Astrocyte (in vitro differentiated cells and primary cell): ENCODE results near the gene FHIT. TPM values are rescaled to one million over a fixed set of nuclear protein-coding genes. Genes with fewer than 3 reads are reported as not detected.

Experiments
- DNase-seq: peaks from one replicate; pipeline ENCODE4 v3.0.0-alpha.2; 2010; ENCODE audit warnings: low read depth
- FAIRE-seq: peaks from 2 replicates; lab custom pipeline; 2011; peaks lifted over from hg19 to GRCh38; lab: Jason Lieb, UNC
- H2AFZ ChIP-seq: 2 replicates; pipeline ENCODE4 v1.6.0; 2012; ENCODE audit warnings: low read depth, low read length, inconsistent platforms
- H3K27ac ChIP-seq: 2 replicates; pipeline ENCODE4 v1.5.1; 2011; ENCODE audit warnings: low read depth, low read length, inconsistent platforms
- H3K27me3 ChIP-seq: 2 replicates; pipeline ENCODE4 v1.6.0; 2011; ENCODE audit warnings: low read length, inconsistent platforms; ENCODE audit not compliant: insufficient read depth
- H3K36me3 ChIP-seq: 2 replicates; pipeline ENCODE4 v1.5.1; 2011; ENCODE audit warnings: low read length, inconsistent platforms; ENCODE audit not compliant: insufficient read depth
- H3K4me1 ChIP-seq: 2 replicates; pipeline ENCODE4 v1.5.1; 2011; ENCODE audit warnings: low read length, inconsistent platforms; ENCODE audit not compliant: insufficient read depth
- H3K4me2 ChIP-seq: 2 replicates; pipeline ENCODE4 v1.6.0; 2012; ENCODE audit warnings: low read length, inconsistent platforms
- H3K4me3 ChIP-seq: 2 replicates; pipeline ENCODE4 v1.5.1; 2011; ENCODE audit warnings: low read depth, mild to moderate bottlenecking, low read length, inconsistent platforms; ENCODE audit not compliant: insufficient read depth
- H3K79me2 ChIP-seq: 2 replicates; pipeline ENCODE4 v1.6.0; 2012; ENCODE audit warnings: mild to moderate bottlenecking, low read length, inconsistent platforms; ENCODE audit not compliant: insufficient read depth
- H3K9ac ChIP-seq: 2 replicates; pipeline ENCODE4 v1.6.0; 2012; ENCODE audit warnings: mild to moderate bottlenecking, low read length, inconsistent platforms
- H3K9me3 ChIP-seq: 2 replicates; pipeline ENCODE4 v1.5.1; 2012; ENCODE audit warnings: low read depth, mild to moderate bottlenecking, low read length, inconsistent platforms; ENCODE audit not compliant: insufficient read depth
- H4K20me1 ChIP-seq: 2 replicates; pipeline ENCODE4 v1.6.0; 2012; ENCODE audit warnings: low read length, inconsistent platforms; ENCODE audit not compliant: insufficient read depth
- H3K27ac Mint-ChIP-seq: one replicate; pipeline ENCODE4 v1.8.0; 2021; ENCODE audit warnings: mild to moderate bottlenecking, mixed read lengths; ENCODE audit not compliant: unreplicated experiment
- H3K27me3 Mint-ChIP-seq: one replicate; pipeline ENCODE4 v1.8.0; 2021; ENCODE audit warnings: low read depth, mixed read lengths; ENCODE audit not compliant: unreplicated experiment
- H3K36me3 Mint-ChIP-seq: one replicate; pipeline ENCODE4 v1.8.0; 2021; ENCODE audit warnings: low read depth, mixed read lengths; ENCODE audit not compliant: unreplicated experiment
- H3K4me1 Mint-ChIP-seq: one replicate; pipeline ENCODE4 v1.8.0; 2021; ENCODE audit warnings: low read depth, mixed read lengths; ENCODE audit not compliant: unreplicated experiment
- H3K4me3 Mint-ChIP-seq: one replicate; pipeline ENCODE4 v1.8.0; 2021; ENCODE audit warnings: mild to moderate bottlenecking, moderate library complexity, mixed read lengths; ENCODE audit not compliant: unreplicated experiment
- H3K9me3 Mint-ChIP-seq: one replicate; pipeline ENCODE4 v1.8.0; 2021; ENCODE audit warnings: mild to moderate bottlenecking, mixed read lengths; ENCODE audit not compliant: unreplicated experiment
- CTCF ChIP-seq: IDR thresholded peaks from 2 replicates; pipeline ENCODE4 v1.5.1; 2011; ENCODE audit warnings: low read depth, mild to moderate bottlenecking, inconsistent platforms, low read length, moderate library complexity; ENCODE audit not compliant: insufficient read depth
- EZH2 ChIP-seq: IDR thresholded peaks from 2 replicates; pipeline ENCODE4 v1.6.1; 2012; ENCODE audit warnings: mild to moderate bottlenecking, low read length, inconsistent platforms; ENCODE audit not compliant: insufficient read depth
- total RNA-seq: library from RNA; stranded (reverse); gene quantifications from 2 replicates; pipeline ENCODE4 v1.2.1, GENCODE V29; 2021

The FHIT gene
- total RNA-seq, 1 donor from 2014 or later, result 6.7 TPM

- H2AFZ ChIP-seq, result no peak overlapping the region
- no peaks in the 10 kb centered on the region for H3K4me1 ChIP-seq
- TF ChIP-seq CTCF (no peak), EZH2 (no peak)
- no peaks in the 10 kb centered on the region for H3K36me3 Mint-ChIP-seq
- no peaks in the 10 kb centered on the region for H4K20me1 ChIP-seq
- H3K9me3 Mint-ChIP-seq, result peaks cover 3% of the 10 kb centered on the region
- H3K27ac ChIP-seq, result no peak overlapping the region
- DNase-seq, result no peak
- no peaks in the 10 kb centered on the region for H3K9me3 ChIP-seq
- H3K4me3 Mint-ChIP-seq, result no peak overlapping the region
- H3K36me3 ChIP-seq, result no peaks in the 10 kb centered on the region
- no peak overlapping the region for H3K4me2 ChIP-seq
- no peaks in the 10 kb centered on the region for H3K27me3 Mint-ChIP-seq
- no peak for FAIRE-seq
- no peaks in the 10 kb centered on the region for H3K4me1 Mint-ChIP-seq
- no peak overlapping the region for H3K27ac Mint-ChIP-seq
- H3K9ac ChIP-seq, result no peak overlapping the region
- H3K4me3 ChIP-seq, result no peak overlapping the region
- no peaks in the 10 kb centered on the region for H3K27me3 ChIP-seq
- H3K79me2 ChIP-seq, result no peaks in the 10 kb centered on the region
Observed at GRCh38 chr3:59970376-59970775, 1280.9 kb downstream of the FHIT start.

GRCh38 chr3:59968513-59969045 is 1282.7 kb downstream of the FHIT start:
- Mint-ChIP-seq H3K27me3 (no peaks in the 10 kb centered on the region), H3K36me3 (no peaks in the 10 kb centered on the region), H3K4me1 (no peaks in the 10 kb centered on the region), H3K27ac (no peak overlapping the region), H3K4me3 (no peak overlapping the region), H3K9me3 (peaks cover 3% of the 10 kb centered on the region)
- TF ChIP-seq CTCF (no peak), EZH2 (no peak)
- Histone ChIP-seq H3K9ac (no peak overlapping the region), H3K4me2 (no peak overlapping the region), H4K20me1 (no peaks in the 10 kb centered on the region), H3K4me3 (no peak overlapping the region), H3K27ac (no peak overlapping the region), H3K36me3 (no peaks in the 10 kb centered on the region), H3K79me2 (no peaks in the 10 kb centered on the region), H3K4me1 (no peaks in the 10 kb centered on the region), H2AFZ (no peak overlapping the region), H3K9me3 (no peaks in the 10 kb centered on the region), H3K27me3 (no peaks in the 10 kb centered on the region)
- peak; percentile 1 for DNase-seq
- FAIRE-seq, result no peak

GRCh38 chr3:59963676-59964075 is 1287.6 kb downstream of the FHIT start:
- H3K36me3 ChIP-seq, result no peaks in the 10 kb centered on the region
- FAIRE-seq, result no peak

More at GRCh38 chr3:59963676-59964075, 1287.6 kb downstream of the FHIT start:
- no peak overlapping the region for H3K27ac ChIP-seq
- H3K4me2 ChIP-seq, result no peak overlapping the region
- no peaks in the 10 kb centered on the region for H3K79me2 ChIP-seq
- Mint-ChIP-seq H3K4me1 (no peaks in the 10 kb centered on the region), H3K27me3 (no peaks in the 10 kb centered on the region), H3K36me3 (no peaks in the 10 kb centered on the region), H3K4me3 (no peak overlapping the region), H3K9me3 (peaks cover 2% of the 10 kb centered on the region), H3K27ac (no peak overlapping the region)
- no peaks in the 10 kb centered on the region for H3K4me1 ChIP-seq
- no peaks in the 10 kb centered on the region for H3K27me3 ChIP-seq
- H3K9ac ChIP-seq, result no peak overlapping the region
- no peak for DNase-seq
- H3K9me3 ChIP-seq, result no peaks in the 10 kb centered on the region
- no peak overlapping the region for H2AFZ ChIP-seq
- TF ChIP-seq EZH2 (no peak), CTCF (no peak)
- H4K20me1 ChIP-seq, result no peaks in the 10 kb centered on the region
- no peak overlapping the region for H3K4me3 ChIP-seq
